Loucy (cell line): ENCODE results near the gene KRT2.

Experiments used
- H2AFZ ChIP-seq: fragments of 200-600 bp; sonication (generic); 2 replicates; pipeline ENCODE4 v1.6.0; 2016; ENCODE audit warnings: antibody characterized with exemption, mild to moderate bottlenecking, low read length, moderate library complexity
- H3F3A ChIP-seq: fragments of 200-600 bp; 2 replicates; pipeline ENCODE4 v1.6.0; 2016; ENCODE audit warnings: antibody characterized with exemption, low read depth, mild to moderate bottlenecking
- H3K27me3 ChIP-seq: fragments of 200-600 bp; sonication (generic); 2 replicates; pipeline ENCODE4 v1.6.1; 2014; ENCODE audit warnings: low read length, mild to moderate bottlenecking; ENCODE audit not compliant: insufficient read depth, poor library complexity, severe bottlenecking
- H3K36me3 ChIP-seq: fragments of 200-600 bp; sonication (generic); 2 replicates; pipeline ENCODE4 v1.6.1; 2016; ENCODE audit warnings: low read length; ENCODE audit not compliant: insufficient read depth
- H3K4me1 ChIP-seq: fragments of 200-600 bp; sonication (generic); 2 replicates; pipeline ENCODE4 v1.5.1; 2014; ENCODE audit warnings: low read length, mild to moderate bottlenecking; ENCODE audit not compliant: insufficient read depth, poor library complexity, severe bottlenecking
- H3K4me2 ChIP-seq: fragments of 200-600 bp; sonication (generic); 2 replicates; pipeline ENCODE4 v1.6.0; 2014; ENCODE audit warnings: antibody characterized with exemption, low read length, low read depth, mild to moderate bottlenecking; ENCODE audit not compliant: poor library complexity, severe bottlenecking
- H3K4me3 ChIP-seq: fragments of 200-600 bp; sonication (generic); 2 replicates; pipeline ENCODE4 v1.5.1; 2014; ENCODE audit warnings: low read length, mild to moderate bottlenecking, mixed read lengths; ENCODE audit not compliant: poor library complexity, severe bottlenecking
- H3K79me2 ChIP-seq: fragments of 200-600 bp; sonication (generic); 2 replicates; pipeline ENCODE4 v1.6.1; 2014; ENCODE audit warnings: low read length; ENCODE audit not compliant: insufficient read depth
- H3K9ac ChIP-seq: fragments of 200-600 bp; sonication (generic); 2 replicates; pipeline ENCODE4 v1.6.0; 2014; ENCODE audit warnings: mild to moderate bottlenecking, low read depth, low read length, moderate library complexity; ENCODE audit not compliant: poor library complexity, severe bottlenecking
- H3K9me2 ChIP-seq: fragments of 200-600 bp; sonication (generic); replicated peaks from 2 replicates; pipeline ENCODE4 v1.6.1; 2016; ENCODE audit warnings: low read depth, low read length, mixed read lengths
- H3K9me3 ChIP-seq: fragments of 200-600 bp; sonication (generic); 2 replicates; pipeline ENCODE4 v1.6.1; 2014; ENCODE audit warnings: mild to moderate bottlenecking, antibody characterized with exemption, low read length, low read depth; ENCODE audit not compliant: insufficient read depth
- H4K20me1 ChIP-seq: fragments of 200-600 bp; sonication (generic); 2 replicates; pipeline ENCODE4 v1.6.0; 2014; ENCODE audit warnings: antibody characterized with exemption, low read length, mild to moderate bottlenecking; ENCODE audit not compliant: insufficient read depth, poor library complexity, severe bottlenecking
- CTCF ChIP-seq: fragments of 200-600 bp; sonication (generic); conservative IDR thresholded peaks from 2 replicates; pipeline ENCODE4 v1.5.1; 2014; ENCODE audit warnings: mild to moderate bottlenecking, antibody characterized with exemption, low read length
- EZH2phosphoT487 ChIP-seq: fragments of 200-600 bp; IDR thresholded peaks from 2 replicates; pipeline ENCODE4 v1.6.1; 2018; ENCODE audit warnings: antibody characterized with exemption, mild to moderate bottlenecking, moderate library complexity, borderline replicate concordance

The KRT2 gene

GRCh38 chr12:52679875-52680274, 27.9 kb upstream of the KRT2 start:
- Histone ChIP-seq H3K36me3 (no peaks in the 10 kb centered on the region), H3K4me1 (peaks cover 41% of the 10 kb centered on the region), H2AFZ (no peak overlapping the region), H3K27me3 (no peaks in the 10 kb centered on the region), H3K9me2 (no peaks in the 10 kb centered on the region), H3F3A (no peaks in the 10 kb centered on the region), H3K9ac (no peak overlapping the region), H3K79me2 (no peaks in the 10 kb centered on the region), H3K4me3 (no peak overlapping the region), H3K9me3 (no peaks in the 10 kb centered on the region), H4K20me1 (no peaks in the 10 kb centered on the region), H3K4me2 (no peak overlapping the region)
- TF ChIP-seq EZH2phosphoT487: no peak
- TF ChIP-seq CTCF: no peak

DNA sequence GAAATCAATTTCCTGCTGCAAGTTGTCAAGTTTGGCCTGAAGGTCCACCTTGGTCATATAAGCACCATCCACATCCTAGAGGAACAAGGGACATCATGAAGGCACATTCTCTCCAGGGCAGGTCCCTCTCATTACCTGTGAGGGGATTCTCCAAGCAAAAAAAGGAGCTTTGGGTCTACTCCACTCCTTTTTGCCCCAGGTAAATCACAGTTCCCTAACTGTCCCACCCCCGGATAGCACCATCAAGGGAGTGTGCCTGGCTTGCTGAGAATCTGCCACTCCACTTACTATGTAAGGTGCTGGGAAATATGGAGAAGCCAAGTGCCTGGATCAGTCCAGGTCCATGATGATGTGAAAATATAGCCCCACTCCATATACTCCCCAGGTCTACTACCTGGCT, 25.7 kb upstream of the KRT2 start:
- no peak for TF ChIP-seq EZH2phosphoT487
- Histone ChIP-seq H3K9me3 (no peaks in the 10 kb centered on the region), H3K9me2 (no peaks in the 10 kb centered on the region), H3K27me3 (no peaks in the 10 kb centered on the region), H3K4me2 (peak overlapping the region; percentile 38), H3K9ac (no peak overlapping the region), H3K79me2 (no peaks in the 10 kb centered on the region), H3K4me1 (peaks cover 45% of the 10 kb centered on the region), H3K36me3 (no peaks in the 10 kb centered on the region), H4K20me1 (no peaks in the 10 kb centered on the region), H2AFZ (no peak overlapping the region), H3F3A (no peaks in the 10 kb centered on the region), H3K4me3 (no peak overlapping the region)

DNA sequence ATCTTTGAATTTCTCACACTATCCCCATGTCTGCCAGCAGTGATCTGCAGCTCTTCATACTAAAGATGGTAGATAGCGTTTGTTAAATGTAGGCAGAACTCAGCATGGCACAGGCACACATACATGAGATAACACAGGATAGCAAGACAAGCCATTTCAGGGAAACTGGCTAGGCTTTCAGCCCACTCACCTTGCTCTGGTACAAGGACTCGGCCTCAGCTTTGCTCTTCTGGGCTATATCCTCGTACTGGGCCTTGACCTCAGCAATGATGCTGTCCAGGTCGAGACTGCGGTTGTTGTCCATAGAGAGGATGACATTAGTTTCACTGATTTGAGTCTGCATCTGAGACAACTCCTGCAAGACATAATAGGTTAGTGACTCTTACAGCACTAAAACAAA, 25.1 kb upstream of the KRT2 start:
- H2AFZ ChIP-seq: no peak overlapping the region
- H3K79me2 ChIP-seq: no peaks in the 10 kb centered on the region
- H4K20me1 ChIP-seq: no peaks in the 10 kb centered on the region
- no peaks in the 10 kb centered on the region for H3K9me3 ChIP-seq
- TF ChIP-seq CTCF (no peak), EZH2phosphoT487 (no peak)
- H3K27me3 ChIP-seq: no peaks in the 10 kb centered on the region
- peak overlapping the region; percentile 21 for H3K4me3 ChIP-seq
- peak overlapping the region; percentile 38 for H3K4me2 ChIP-seq
- peak overlapping the region; percentile 18 for H3K9ac ChIP-seq
- no peaks in the 10 kb centered on the region for H3F3A ChIP-seq
- no peaks in the 10 kb centered on the region for H3K9me2 ChIP-seq
- H3K4me1 ChIP-seq: peaks cover 43% of the 10 kb centered on the region
- H3K36me3 ChIP-seq: no peaks in the 10 kb centered on the region

DNA sequence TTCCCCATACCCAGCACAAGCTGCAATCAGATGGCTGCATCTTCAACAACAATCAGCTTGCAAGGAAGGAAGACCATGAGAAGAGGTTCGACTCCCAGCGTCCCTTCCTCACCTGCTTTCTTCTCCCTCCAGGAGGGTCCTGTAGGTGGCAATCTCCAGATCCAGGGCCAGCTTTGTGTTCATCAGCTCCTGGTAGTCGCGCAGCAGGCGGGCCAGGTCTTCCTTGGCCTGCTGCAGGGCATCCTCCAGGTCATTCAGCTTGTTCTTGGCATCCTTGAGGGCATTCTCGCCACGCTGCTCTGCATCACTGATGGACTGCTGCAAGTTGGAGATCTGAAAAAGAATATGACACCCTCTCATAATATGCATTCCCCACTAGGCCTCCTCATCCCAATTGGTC, 24.2 kb upstream of the KRT2 start:
- Histone ChIP-seq H4K20me1 (no peaks in the 10 kb centered on the region), H3K79me2 (no peaks in the 10 kb centered on the region), H3F3A (no peaks in the 10 kb centered on the region), H3K36me3 (no peaks in the 10 kb centered on the region), H3K9ac (no peak overlapping the region), H3K4me3 (no peak overlapping the region), H3K4me2 (no peak overlapping the region), H3K9me2 (no peaks in the 10 kb centered on the region), H2AFZ (no peak overlapping the region), H3K9me3 (no peaks in the 10 kb centered on the region), H3K27me3 (no peaks in the 10 kb centered on the region), H3K4me1 (peaks cover 35% of the 10 kb centered on the region)
- no peak for TF ChIP-seq EZH2phosphoT487
- TF ChIP-seq CTCF: no peak
